Activated CD8-positive, alpha-beta memory T cell treated with anti-CD3 and anti-CD28 coated beads, Interleukin-2, amount 50 U/mL, for 1 hour (primary cell): ENCODE data around the gene TRNP1.
"Not testable (repeated sequence)": the region's sequence is repeated elsewhere in the genome, so short reads cannot be mapped to it uniquely, and the experiment has no call there.

ENCODE experiments used
- DNase-seq: peaks from one replicate; pipeline ENCODE4 v3.0.0-alpha.2; 2020; ENCODE audit errors: extremely low read depth

TRNP1 gene

GRCh38 chr1:26993237-26994019, at the start of gene TRNP1:
TSS of gene TRNP1 (plus strand) at chr1:26993692. CDS start at chr1:26993787, 95 bp downstream.
- DNase-seq = peak; percentile 38

GRCh38 chr1:26945138-26945537, 48.4 kb upstream of the TRNP1 start:
- no peak for DNase-seq

DNA sequence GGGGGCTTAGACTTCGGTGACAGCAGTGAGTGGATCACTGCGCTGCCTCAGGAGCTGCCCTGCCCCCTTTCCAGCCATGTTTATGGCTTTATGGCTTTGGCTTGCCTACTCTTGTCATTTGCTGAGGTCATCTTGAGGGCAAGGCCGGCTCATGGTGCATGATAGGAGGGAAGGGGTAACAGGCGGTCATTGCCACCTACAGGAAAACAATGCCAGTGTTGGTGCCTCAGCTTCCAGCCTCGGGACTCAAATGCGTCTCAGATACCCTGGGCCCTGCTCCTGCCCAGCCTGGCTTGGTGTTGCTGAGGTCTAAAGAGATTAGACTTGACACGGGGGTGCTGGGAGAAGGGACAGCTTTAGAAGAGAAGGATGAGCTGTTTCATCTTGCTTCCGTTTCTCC, 47.8 kb upstream of the TRNP1 start:
- DNase-seq = no peak

GRCh38 chr1:26946270-26946669, 47.2 kb upstream of the TRNP1 start:
- no peak for DNase-seq

GRCh38 chr1:26948725-26949057, 44.8 kb upstream of the TRNP1 start:
- DNase-seq = not testable (repeated sequence)

DNA sequence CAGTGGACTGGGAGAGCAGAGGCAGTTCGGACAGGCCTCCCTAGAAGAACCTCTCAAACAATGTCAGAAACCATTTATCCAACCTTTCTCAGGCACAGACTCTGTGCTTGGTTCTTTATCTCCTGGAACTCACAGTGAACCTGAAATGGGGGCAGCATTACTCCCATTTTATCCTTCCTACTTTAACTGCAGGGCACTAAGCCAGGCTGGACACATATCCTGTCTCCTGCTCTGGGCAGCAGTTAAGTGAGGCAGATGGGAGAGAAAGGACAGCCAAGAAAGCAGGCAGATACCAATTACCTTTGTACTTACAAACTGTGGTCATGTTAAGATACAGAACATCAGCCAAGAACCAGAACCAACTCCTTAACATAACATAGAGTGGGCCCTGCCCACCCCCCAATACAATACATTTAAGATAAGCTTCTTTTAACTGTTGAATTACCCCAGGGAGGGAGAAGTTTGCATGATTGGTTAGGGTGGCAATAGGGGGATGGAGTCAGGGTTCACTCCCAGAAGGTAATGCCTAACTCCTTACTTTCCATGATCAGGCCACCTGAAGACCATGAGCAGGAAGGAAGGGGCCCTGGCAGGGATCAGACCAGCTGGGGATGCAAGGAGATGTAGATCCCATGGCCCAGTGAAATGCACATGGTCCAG, 44.1 kb upstream of the TRNP1 start:
- DNase-seq = no peak

- no peak for DNase-seq
Measured at GRCh38 chr1:26949926-26950319, 43.6 kb upstream of the TRNP1 start.

GRCh38 chr1:26950602-26951001, 42.9 kb upstream of the TRNP1 start:
- no peak for DNase-seq

DNA sequence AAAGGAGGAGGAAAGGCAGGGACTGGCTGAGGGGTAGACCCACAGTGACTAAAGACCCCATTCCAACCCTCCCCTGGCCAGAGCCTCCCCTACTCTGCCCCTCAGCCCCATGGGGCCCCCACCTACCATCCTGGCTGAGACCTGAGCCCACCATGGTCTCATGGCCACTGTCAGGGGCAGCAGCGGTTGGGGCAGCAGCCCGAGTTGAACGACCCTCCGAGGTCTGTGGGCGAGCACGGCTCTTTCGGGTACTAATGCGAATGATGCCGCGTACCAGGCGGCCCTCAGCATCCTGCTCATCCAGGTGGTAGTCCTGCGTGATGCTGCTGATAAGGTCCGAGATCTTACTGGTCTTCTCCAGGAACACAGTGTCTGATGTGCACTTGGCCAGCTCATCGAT, 42.3 kb upstream of the TRNP1 start:
- DNase-seq = no peak

- DNase-seq = no peak
Measured at GRCh38 chr1:26951821-26952497, 41.5 kb upstream of the TRNP1 start.

DNA sequence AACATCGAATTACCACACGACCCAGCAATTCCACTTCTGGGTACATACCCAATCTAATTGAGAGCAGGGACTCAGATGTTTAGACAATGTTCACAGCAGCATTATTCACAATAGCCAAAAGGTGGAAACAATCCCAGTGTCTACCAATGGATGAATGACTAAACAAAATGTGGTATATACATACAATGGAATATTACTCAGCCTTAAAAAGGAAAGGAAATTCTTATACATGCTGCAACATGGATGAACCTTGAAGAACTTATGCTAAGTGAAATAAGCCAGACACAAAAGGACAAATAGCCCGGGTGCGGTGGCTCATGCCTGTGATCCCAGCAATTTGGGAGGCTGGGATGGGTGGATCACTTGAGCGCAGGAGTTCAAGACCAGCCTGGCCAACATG, 40.1 kb upstream of the TRNP1 start:
- no peak for DNase-seq

GRCh38 chr1:26956321-26956720, 37.2 kb upstream of the TRNP1 start:
- no peak for DNase-seq

DNA sequence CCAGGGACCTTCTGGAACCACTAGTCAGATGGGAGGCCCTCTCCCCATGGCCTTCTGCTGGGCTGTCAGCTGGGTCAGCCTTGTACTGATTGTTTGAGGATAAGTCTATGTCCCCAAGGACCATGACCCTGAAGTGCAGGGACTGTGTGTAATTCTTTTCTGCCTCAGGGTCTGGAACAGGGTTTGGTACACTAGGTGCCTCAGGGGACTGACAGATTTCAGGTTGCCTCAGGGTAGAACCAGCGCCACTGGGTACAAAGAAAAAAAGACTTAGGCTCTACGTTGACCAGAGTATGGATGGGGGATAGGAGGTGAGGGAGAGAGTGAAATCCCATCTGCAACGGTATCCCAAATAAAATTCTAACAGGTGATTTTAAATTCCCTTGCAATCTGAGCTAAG, 36.2 kb upstream of the TRNP1 start:
- no peak for DNase-seq

- DNase-seq = no peak
Measured at GRCh38 chr1:26959270-26959669, 34.2 kb upstream of the TRNP1 start.

- peak; percentile 26 for DNase-seq
Measured at GRCh38 chr1:26959722-26960624, 33.5 kb upstream of the TRNP1 start, which contains the start of gene KDF1. TSS of gene KDF1 (minus strand) at chr1:26960468. CDS start at chr1:26952380, 8,088 bp downstream.

GRCh38 chr1:26960625-26960966, 32.9 kb upstream of the TRNP1 start:
- DNase-seq = no peak

DNA sequence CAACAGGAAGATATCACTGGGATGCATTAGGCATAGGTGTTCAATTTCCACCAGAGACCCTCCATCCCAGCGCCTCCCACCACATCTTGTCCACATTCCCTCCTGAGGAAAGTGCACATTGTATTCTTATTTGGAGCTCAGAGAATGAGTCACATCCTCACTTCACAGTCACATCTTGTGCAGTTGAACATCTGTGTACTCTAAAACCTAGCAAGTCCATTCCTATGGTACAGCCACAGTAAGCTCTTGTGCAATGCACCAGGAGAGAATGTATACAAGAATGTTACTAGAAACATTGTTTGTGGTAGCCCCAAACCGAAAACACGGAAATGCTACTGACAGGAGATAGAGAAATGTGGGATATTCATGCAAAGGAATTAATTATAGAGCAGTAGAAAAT, 31.7 kb upstream of the TRNP1 start:
- DNase-seq = no peak

GRCh38 chr1:26965213-26965612, 28.3 kb upstream of the TRNP1 start:
- DNase-seq = no peak

DNA sequence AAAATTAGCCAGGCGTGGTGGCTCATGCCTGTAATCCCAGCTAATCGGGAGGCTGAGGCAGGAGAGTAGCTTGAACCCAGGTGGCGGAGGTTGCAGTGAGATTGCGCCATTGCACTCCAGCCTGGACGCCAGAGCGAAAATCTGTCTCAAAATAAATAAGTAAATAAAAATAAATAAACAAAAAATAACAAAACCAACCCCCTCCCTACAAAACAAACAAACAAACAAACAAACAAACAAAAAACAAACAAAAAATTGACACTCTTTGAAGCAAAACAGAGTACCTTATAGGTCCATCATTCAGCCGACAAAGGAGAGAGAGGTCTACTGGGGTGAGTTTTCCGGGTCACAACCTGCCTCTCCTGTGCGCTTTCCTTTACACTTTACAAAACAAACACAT, 27.9 kb upstream of the TRNP1 start:
- no peak for DNase-seq

DNA sequence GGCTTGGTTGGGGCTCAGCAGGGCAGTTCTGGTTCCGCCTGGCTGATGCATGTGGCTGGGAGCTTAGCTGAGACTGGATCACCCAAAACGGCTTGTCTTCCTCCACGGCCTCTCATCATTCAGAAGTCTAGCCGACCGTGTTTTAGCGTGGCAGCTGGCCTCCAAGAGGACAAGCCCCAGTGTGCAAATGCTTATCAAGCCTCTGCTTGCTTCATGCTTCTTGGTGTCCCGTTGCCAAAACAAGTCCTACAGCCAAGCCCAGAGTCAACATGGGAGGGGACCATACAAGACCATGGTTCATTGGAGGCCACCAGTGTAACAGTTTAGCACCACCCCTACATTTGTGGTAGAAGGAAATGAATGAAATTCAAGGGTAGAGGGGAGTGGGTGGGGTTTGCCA, 22.7 kb upstream of the TRNP1 start:
- DNase-seq = no peak

DNA sequence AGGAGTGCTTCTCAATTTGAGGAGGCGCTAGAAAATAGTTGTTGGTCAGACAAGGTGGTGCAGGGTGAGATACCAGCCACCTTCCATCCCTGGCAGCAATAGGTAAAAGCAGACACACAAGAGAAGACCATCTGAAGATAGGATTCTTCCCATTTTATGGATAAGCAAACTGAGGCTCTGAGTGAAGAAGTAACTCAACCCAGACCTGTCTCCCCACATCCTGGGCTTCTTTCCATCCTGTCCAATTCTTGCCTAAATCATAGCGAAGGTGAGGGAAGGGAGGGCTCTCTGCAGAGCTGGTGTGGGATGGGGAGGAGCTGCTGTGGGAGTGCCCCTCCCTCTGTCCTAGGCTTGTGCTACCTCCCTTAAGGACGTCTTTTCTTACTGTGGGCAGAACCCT, 21.9 kb upstream of the TRNP1 start:
- DNase-seq = no peak

GRCh38 chr1:26972390-26972789, 21.1 kb upstream of the TRNP1 start:
- no peak for DNase-seq
